HepG2 (cell line): ENCODE data around the gene PRPSAP1. TPM values are rescaled to one million over a fixed set of nuclear protein-coding genes. Genes with fewer than 3 reads are reported as not detected.

Experiments
- E2F1 ChIP-seq: sonication (generic); formaldehyde crosslinking; IDR thresholded peaks from 2 replicates; pipeline ENCODE4 v1.5.0; 2020; ENCODE audit warnings: missing genetic modification reagents
- GTF3A ChIP-seq: sonication (generic); formaldehyde crosslinking; conservative IDR thresholded peaks from 2 replicates; pipeline ENCODE4 v1.4.0; 2020; ENCODE audit warnings: mild to moderate bottlenecking, missing genetic modification reagents
- HNF1A ChIP-seq, 2 experiments: sonication (generic) in 1 of 2; formaldehyde crosslinking in 1 of 2; IDR thresholded peaks; 2 replicates each; pipeline versions ENCODE4 v1.4.0 to v1.6.1; 2016 to 2020; ENCODE audit warnings: borderline replicate concordance in 1 of 2, low read depth in 1 of 2, mild to moderate bottlenecking in 1 of 2, missing genetic modification reagents in 1 of 2
- HOXA9 ChIP-seq: sonication (generic); formaldehyde crosslinking; IDR thresholded peaks from 2 replicates; pipeline ENCODE4 v1.8.1; 2022; ENCODE audit warnings: missing genetic modification reagents, mild to moderate bottlenecking, moderate library complexity, borderline replicate concordance
- LRRFIP1 ChIP-seq: sonication (generic); formaldehyde crosslinking; conservative IDR thresholded peaks from 2 replicates; pipeline ENCODE4 v1.4.0; 2020; ENCODE audit warnings: missing genetic modification reagents
- MLXIP ChIP-seq: sonication (generic); formaldehyde crosslinking; IDR thresholded peaks from 2 replicates; pipeline ENCODE4 v1.9.0; 2021; ENCODE audit warnings: missing genetic modification reagents, borderline replicate concordance
- PHF20 ChIP-seq: sonication (generic); formaldehyde crosslinking; IDR thresholded peaks from 2 replicates; pipeline ENCODE4 v1.5.0; 2020; ENCODE audit warnings: mild to moderate bottlenecking, missing genetic modification reagents
- SOX6 ChIP-seq, 2 experiments: fragments of 450-650 bp in 1 of 2; sonication (generic) in 1 of 2; formaldehyde crosslinking in 1 of 2; IDR thresholded peaks; 2 replicates each; pipeline versions ENCODE4 v1.4.0 to v1.6.1; 2017 to 2020; ENCODE audit warnings: antibody characterized with exemption in 1 of 2, mild to moderate bottlenecking in 1 of 2, missing genetic modification reagents in 1 of 2
- SP1 ChIP-seq, 2 experiments: fragments of 450-650 bp in 1 of 2; sonication (generic) in 1 of 2; formaldehyde crosslinking in 1 of 2; IDR thresholded peaks; 2 replicates each; pipeline versions ENCODE4 v1.4.0 to v1.6.1; 2016 to 2020; ENCODE audit warnings: missing genetic modification reagents in 1 of 2
- ZBTB33 ChIP-seq: sonication (generic); formaldehyde crosslinking; IDR thresholded peaks from 2 replicates; pipeline ENCODE4 v1.4.0; 2020; ENCODE audit warnings: missing genetic modification reagents
- ZNF33A ChIP-seq: sonication (generic); formaldehyde crosslinking; IDR thresholded peaks from 2 replicates; pipeline ENCODE4 v1.5.1; 2020; ENCODE audit warnings: missing genetic modification reagents, mild to moderate bottlenecking, moderate library complexity, borderline replicate concordance
- ZNF891 ChIP-seq: sonication (generic); formaldehyde crosslinking; IDR thresholded peaks from 2 replicates; pipeline ENCODE4 v1.5.0; 2020; ENCODE audit warnings: mild to moderate bottlenecking, missing genetic modification reagents
- polyA plus RNA-seq, 8 experiments: library from polyadenylated mRNA; depleted of rRNA in 3 of 8; stranded (reverse) in 7 of 8; unstranded in 1 of 8; fragments of >200 nt; fragmentation: Illumina TruSeq in 4 of 8; extraction: Trizol in 4 of 8; gene quantifications; 2 replicates each; pipeline versions ENCODE4 v1.2.1 to v1.2.3, GENCODE V29; 2011 to 2016; ENCODE audit warnings: low read depth in 4 of 8, missing spikeins in 1 of 8, mixed read lengths in 1 of 8; ENCODE audit not compliant: insufficient read depth in 1 of 8
- total RNA-seq, 5 experiments: library from RNA; depleted of rRNA; stranded (reverse); fragments of >200 nt; fragmentation: Illumina TruSeq; extraction: Trizol; gene quantifications; 2 replicates each; pipeline ENCODE4 v1.2.3, GENCODE V29; 2016; ENCODE audit warnings: low read depth in 1 of 5

The PRPSAP1 gene
- total and polyA plus RNA-seq, 2 of the 13 experiments (the other 11 are each of a cell fraction or from before 2014, with no cell fraction given): 91.1 to 314 TPM

GRCh38 chr17:76353599-76354316 lies at the start of gene PRPSAP1 (continued):
- TF ChIP-seq HNF1A (IDR thresholded peaks at IDR 0.05; ENCODE audit: low read depth): no peak; the same call in 1 of the 2 replicates
- peak; percentile 83 for TF ChIP-seq HNF1A (CRISPR knock-in tag; IDR thresholded peaks at IDR 0.05; ENCODE audit: borderline replicate concordance)
- no peak for TF ChIP-seq SP1 (IDR thresholded peaks at IDR 0.05)
- TF ChIP-seq SP1 (CRISPR knock-in tag; IDR thresholded peaks at IDR 0.05): peak; percentile 65; the same call in 1 of the 2 replicates
- peak; percentile 63; the same call in 1 of the 2 replicates for TF ChIP-seq MLXIP (CRISPR knock-in tag)
- peak; percentile 61; the same call in 1 of the 2 replicates for TF ChIP-seq ZNF891 (CRISPR knock-in tag)
- no peak for TF ChIP-seq SOX6 (IDR thresholded peaks at IDR 0.05)
- TF ChIP-seq SOX6 (CRISPR knock-in tag; IDR thresholded peaks at IDR 0.05): peak; percentile 80; the same call in 1 of the 2 replicates
- TF ChIP-seq ZBTB33 (CRISPR knock-in tag): peak; percentile 73
- peak; percentile 82 for TF ChIP-seq HOXA9 (CRISPR knock-in tag)
- TF ChIP-seq E2F1 (CRISPR knock-in tag): peak; percentile 83
- no peak; the same call in 1 of the 2 replicates for TF ChIP-seq ZNF33A (CRISPR knock-in tag)
- 0 out of 2 replicates have a peak, but pooled peaks have one; percentile 66 for TF ChIP-seq GTF3A (CRISPR knock-in tag)
- peak; percentile 83; the same call in 1 of the 2 replicates for TF ChIP-seq PHF20 (CRISPR knock-in tag)
- TF ChIP-seq LRRFIP1 (CRISPR knock-in tag): no peak
